Ammon's horn (tissue), 1 donor: ENCODE data around the gene IFNLR1.

ENCODE experiments used
- DNase-seq: peaks from one replicate; pipeline ENCODE4 v3.0.0-alpha.2; 2016; ENCODE audit warnings: low spot score

IFNLR1 gene

DNA sequence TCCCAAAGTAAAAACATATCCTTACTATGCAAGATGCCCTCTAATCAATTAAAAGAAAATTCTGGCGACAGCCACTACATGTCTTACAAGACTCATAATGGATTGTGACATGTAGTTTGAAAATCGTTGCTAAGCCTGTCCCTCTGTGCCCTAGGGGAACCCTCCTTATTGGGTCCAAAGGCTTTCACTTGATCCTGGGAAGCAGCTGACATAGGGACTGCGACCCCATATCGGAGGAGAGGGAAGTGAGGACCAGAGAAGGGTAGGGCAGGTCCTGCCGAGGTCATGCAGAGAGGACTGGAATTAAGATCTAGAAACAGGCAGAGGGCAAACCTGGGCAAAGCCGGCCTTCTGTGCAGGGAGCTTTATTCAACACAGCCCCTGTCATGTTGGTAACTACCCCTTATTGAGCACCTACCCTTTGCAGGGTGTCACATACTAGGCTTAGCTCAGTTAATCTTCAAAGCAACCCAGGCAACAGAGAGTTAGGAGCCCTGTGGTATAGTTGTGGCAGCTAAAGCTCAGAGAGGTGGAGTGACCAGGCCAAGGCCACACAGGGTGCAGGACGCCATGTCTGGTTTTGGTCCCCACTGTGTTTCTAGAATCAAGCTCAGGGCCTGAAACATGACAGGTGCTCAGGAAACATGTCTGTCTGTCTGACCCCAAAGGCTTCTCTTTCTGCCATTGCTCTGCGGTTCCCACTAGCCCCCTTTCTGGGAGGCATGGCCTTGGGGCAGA, 18.4 kb upstream of the IFNLR1 start:
- no peak for DNase-seq

DNA sequence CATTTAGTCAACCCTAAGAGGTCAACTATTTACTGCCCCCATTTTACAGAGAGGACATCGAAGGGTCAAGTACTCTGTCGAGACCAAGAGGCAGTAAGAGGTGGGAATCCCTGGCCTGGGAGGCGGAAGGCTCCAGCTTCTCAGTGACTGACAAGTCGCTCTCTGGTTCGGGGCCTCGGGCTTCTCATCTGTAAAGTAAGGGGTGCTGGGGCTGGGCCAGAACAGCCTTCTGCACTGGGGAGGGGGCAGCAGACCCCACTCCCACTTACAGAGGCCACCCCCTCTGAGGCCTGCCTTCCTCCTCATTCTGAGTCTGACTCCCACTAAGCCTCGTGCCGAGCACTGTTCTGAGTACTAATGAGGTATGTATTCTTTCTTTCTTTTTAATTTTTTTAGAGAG, 17.0 kb upstream of the IFNLR1 start:
- DNase-seq, result no peak

DNA sequence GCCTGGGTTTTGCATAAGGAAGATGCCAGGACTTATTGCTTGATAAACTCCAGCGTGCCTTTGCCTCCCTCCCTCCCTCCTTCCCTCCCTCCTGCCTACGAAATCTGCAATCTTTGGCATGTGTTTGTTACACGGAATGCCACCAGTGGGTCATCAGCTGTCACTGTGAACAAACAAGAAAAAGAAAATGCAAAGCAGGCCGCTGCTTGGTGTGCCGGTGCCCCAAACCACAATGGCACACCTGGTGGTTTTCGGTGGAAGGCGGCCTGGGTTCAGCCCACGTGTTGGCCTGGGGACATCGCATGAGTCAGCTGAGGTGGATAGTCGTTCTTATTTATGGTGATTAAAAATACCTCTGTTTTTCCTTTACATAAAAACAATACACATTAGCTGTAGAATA, 16.3 kb upstream of the IFNLR1 start:
- no peak for DNase-seq

DNA sequence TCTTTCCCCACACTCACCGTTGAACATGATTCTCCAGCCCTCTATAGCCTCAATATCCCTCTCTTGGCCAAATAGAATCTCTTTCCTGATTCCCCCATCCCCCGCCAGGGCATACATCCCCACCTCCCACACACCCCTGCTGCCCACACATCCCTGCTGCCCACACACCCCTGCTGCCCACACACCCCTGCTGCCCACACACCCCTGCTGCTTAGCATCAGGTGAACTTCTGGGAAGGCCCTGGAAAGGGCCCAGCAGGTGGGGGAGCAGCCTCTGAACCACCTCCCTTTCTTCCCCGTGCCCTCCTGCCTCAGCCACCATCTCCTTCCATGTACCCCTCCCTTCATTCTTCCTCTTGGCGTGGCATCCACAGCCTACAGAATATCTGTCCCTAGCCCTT, 15.9 kb upstream of the IFNLR1 start:
- no peak for DNase-seq

DNA sequence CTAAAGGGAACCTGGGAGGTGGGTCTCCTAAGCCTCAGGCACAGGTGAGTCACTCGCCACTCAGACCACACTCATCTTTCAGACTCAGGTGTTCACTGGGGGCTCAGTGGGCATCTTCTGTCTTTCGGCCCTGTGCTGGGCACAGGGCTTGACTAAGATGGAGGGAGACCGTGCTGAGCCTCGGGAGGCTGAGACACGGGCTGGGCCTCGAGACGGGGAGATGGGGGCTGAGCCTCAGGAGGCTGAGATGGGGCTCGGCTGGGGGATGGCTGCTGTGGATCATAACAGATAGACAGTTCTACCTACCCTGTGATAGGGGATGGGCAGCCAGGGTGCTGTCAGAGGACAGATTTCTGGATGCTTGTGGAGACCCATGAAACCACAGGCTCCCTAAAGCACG, 15.5 kb upstream of the IFNLR1 start:
- no peak for DNase-seq

DNA sequence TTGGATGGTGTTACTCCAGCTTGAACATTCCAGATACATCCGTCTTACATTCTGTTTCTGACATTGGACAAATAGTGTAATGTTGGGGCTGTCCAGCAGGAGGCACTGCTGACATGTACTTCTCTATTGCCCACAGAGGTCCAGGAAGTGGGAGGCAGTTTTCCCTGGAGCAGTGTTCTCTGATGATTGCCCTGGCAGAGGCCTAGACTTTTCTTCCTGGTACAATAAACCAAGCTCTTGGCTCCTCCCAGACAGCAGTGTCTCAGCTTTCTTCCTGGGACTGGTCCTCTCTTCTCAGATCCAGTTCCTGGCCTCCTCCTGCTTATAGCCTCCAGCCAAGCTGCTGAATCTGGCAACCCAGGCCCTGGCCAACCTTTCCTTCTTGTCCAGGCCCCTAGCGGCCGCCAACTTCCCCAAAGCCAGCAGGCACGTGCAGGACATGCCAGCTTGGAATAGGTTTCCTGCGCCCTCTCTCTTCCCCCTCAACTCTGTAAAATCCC, 14.9 kb upstream of the IFNLR1 start:
- DNase-seq, result peak; percentile 88

DNA sequence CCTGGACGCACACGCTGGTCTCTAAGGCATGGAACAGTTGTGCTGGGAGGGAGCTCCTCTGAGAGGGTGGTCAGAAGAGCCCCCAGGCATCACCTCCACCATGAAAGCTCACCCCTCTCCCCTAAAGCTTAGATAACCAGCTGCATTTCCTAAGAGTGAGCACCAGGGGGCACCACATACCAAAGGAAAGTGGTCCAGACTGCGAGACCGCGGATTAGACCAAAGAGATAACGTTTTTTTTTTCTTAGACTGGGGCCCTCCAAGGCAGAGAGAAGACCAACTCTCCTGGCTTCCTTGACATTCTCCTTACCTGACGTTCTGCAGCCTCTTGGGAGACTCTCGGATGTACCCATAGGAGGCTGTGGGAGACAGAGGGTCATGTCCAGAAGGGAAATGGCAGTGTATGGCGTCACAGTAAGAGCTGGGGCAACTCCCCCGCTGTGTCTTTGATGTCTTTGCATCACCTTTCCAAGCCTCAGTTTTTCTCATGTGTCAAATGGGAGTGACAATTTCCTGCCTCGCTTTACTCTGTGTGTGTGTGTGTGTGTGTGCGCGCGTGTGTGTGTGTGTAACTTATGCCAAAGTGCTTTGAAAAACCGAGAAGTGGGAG, 12.3 kb upstream of the IFNLR1 start:
- peak; percentile 79 for DNase-seq

DNA sequence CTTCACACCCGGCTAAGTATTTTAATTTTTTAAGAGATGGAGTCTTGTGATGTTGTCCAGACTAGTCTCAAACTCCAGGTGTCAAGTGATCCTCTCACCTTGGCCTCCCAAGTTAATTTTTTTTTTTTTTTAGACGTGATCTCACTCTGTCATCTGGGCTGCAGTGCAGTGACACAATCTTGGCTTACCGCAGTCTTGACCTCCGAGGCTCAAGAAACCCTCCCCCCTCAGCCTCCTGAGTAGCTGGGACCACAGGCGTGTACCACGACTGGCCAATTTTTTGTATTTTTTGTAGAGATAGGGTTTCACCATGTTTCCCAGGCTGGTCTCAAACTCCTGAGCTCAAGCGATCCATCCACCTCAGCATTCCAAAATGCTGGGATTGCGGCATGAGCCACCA, 11.7 kb upstream of the IFNLR1 start:
- DNase-seq, result no peak

DNA sequence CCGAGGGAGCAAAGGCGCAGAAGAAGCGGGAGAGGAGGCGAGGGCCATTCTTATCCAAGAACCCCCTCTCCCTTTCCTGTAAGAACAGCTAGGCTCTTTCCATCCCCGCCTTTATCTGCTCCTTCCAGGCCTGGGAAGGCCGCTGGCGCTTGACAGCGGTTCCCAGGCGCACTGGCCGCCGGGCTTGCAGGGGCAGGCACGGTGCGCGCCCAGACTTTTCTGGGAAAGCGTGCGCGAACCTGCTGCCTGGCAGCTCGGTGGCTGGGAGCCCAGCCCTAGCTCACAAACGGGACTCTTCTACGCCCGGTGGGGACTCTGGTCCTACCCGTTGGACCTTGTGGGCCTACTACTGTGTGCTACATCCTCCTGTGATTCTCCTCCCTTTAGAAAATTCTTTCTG, 8.8 kb upstream of the IFNLR1 start:
- DNase-seq, result no peak

DNA sequence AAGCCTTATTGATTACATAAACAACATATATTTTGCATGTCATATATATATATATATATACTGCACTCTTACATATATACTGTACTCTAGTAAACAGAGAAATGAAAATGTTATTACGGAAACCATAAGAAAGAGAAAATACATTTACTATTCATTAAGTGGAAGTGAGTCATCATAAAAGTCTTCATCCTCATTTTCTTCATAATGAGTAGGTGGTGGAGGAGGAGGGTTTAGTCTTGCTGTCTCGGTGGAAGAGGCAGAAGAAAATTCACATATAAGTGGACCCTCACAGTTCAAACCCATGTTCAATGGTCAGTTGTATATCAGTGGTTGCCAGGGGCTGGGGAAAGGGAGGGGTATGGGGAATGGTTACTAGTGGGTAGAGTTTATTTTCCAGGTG, 8.0 kb upstream of the IFNLR1 start:
- DNase-seq, result no peak

DNA sequence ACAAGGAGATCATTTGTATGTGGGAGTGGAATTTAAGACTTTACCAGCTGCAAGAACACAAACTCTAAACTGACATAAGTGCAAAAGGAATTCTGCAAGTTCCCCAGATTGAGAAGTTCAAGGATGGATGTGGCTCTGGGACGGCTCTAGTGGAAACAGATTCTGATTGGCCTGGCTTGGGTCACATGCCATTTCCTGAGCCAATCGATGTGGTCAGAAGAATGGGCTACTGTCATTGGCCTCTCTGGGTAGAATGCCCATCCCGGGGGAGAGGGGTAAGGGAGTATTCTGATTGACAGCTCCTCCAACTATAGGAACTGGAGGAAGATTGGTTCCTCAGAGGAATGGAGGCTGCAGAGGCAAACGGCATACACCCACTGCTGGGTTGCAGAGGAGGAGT, 6.0 kb upstream of the IFNLR1 start:
- DNase-seq, result no peak

DNA sequence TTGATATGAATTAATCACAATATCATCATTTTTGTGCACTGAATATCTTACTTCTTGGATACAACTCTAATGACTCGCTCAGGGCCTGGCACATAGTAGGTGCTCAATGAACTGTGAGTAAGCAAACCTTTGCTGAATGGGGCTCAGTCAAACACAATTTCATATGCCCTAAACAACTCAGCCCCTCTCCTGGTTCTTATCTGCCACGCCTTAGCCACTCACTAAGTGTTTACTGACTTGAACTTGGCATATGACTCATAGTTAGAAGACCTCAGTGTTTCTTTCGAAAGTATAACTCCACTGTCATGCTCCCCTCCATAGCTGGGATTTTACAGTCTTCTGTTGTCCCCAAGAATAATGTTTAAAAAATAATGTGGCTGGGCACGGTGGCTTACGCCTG, 4.8 kb upstream of the IFNLR1 start:
- no peak for DNase-seq

DNA sequence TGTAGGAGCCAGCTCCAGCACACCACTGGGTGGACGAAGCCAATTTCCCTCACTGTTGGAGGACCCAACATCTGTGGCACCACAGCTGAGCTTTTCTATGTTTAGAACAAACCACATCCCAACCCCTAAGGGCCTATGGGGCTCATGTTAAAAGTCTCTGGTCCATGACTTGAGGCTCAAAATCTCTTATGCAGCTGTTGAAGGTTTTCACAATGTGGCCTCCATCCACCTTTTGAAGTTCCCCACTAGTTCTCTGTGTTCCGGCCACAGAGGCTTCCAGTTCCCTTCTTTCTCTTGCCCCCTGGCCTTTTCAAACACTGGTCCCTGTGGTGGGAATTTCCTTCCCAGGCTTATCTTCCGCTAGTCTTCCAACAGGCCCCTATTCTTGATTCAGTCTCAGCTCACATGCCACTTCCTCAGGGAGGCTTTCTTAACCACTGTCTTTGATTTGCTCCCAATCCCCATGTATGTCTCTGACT, 3.9 kb upstream of the IFNLR1 start:
- no peak for DNase-seq

DNA sequence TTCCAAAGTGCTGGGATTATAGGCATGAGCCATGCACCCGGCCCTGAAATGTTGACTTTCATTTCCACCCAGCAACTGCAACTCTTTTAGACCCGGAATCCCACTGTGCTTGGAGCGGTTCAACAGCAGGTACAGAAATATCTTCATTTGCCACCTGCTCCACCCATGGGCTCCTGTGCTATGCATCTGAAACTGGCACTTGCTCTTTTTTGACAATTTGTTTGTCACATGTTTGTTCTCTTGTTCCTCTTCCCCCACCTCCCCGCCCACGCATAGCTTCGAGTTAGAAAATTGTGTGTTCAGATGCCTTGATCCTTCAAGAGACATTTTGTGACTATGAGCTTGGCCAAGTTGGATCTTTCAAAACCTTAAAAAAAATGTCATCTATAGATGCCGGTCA, 2.4 kb upstream of the IFNLR1 start:
- peak; percentile 59 for DNase-seq

DNA sequence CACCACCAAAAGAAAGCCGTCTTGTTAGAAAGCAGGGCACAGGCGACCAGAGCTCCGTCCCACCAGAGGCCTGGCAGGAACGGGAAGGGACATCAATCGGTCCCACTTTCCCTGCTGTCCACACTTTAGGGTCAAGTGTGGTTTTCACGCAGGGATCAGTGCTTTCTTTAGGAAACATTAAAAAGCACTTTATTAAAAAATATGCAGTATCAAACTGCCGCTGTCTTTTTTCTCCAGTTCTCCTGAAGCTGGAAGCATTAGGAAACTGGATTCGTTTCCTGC, 437 bp downstream of the IFNLR1 start:
- DNase-seq, result no peak

DNA sequence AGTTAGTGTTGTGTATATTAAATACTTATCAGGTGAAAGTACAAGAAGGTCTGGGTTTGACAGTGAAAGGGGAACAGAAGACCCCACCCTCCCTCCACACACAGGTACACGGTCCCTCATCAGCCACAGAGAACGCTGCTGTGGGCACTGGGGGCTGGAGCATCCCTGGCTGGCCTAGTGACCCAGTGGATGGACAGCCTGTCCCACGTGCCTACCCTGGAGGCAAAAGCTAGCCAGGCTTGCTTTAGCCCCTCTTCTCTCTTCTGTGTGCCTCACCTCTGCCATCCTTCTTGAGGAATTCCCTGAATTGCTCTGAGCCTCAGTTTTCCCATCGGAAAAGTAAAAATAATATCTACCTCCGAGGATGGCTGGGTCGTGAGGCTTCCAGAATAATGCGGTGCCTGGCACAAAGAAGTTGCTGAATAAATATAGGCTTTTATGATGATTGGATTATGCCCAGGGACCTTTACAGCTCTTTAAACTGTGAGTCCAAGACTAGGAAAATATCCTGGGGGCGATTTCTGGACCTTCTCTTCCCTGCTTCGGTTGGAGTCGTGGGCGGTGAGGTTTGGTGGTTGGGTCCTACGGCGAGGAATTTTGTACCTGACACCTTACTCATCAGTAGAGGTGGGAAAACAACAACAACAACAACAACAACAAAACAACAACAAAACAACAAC, 918 bp downstream of the IFNLR1 start:
- DNase-seq, result no peak

DNA sequence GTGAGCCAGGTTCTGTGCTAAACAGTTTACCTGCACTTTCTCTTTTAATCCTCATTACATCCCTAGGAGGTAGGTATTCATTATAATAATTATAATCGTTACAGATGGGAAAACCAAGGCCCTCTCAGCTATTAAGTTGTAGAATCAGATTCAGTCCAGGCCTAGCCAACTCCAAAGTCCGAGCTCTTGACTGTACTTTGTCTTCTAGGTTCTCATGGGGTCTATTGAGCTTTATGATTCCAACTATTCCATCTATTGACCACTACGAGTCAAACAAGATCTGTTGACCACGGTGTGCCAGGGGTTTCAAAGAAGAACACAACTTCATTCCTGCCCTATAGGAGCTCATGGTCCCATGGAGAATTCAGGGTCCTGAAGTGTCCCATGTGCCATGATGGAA, 2.0 kb downstream of the IFNLR1 start:
- DNase-seq, result no peak

DNA sequence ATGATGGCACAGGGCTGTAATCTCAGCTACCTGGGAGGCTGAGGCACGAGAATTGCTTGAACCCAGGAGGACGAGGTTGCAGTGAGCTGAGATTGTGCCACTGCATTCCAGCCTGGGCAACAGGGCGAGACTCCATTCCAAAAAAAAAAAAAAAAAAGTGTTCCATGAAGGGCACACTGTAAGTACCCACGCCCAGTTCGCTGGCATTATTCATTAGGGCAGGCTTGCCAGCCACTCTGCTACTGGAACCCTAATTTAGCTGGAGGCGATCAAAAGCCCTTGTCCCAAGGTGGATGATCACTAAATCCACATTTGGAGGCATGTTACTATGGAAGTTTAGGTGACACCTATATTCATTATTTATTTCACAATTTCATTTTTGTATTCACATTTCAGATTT, 5.0 kb downstream of the IFNLR1 start:
- no peak for DNase-seq

DNA sequence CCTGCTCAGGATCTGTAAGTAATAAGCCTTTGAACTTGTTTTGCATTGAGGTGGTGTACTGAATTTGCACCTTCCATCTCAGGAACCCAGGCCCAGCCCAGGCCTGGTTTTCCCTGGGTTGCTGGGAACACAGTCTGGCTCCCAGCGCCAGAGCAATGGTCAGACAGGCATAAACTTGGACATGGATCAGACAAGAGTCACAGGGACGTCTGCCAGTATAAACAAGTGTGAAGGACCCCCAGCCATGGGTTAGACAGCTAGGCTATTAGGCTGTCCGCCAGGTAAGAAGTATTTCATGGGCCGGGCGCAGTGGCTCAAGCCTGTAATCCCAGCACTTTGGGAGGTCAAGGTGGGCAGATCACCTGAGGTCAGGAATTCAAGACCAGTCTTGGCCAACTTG, 5.5 kb downstream of the IFNLR1 start:
- DNase-seq, result no peak

DNA sequence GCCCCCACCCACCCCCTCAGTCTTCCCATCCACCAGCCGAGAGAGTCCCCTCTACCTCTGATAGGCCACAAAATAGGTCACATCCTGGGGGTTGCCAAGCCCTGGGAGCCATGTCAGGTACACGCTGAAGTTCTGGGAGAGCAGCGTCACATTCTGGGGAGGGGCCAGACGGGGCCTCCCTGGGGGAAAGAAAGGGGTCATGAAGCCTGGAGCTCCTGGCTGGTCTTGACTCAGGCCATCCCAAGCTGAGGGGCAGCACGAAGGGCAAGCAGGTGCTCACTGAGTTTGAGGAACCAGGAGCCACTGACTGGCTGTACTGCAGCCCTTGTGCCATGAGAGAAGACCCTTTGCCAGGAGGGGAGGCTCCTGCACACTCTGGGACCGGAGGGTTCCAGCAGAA, 6.4 kb downstream of the IFNLR1 start:
- DNase-seq, result no peak

DNA sequence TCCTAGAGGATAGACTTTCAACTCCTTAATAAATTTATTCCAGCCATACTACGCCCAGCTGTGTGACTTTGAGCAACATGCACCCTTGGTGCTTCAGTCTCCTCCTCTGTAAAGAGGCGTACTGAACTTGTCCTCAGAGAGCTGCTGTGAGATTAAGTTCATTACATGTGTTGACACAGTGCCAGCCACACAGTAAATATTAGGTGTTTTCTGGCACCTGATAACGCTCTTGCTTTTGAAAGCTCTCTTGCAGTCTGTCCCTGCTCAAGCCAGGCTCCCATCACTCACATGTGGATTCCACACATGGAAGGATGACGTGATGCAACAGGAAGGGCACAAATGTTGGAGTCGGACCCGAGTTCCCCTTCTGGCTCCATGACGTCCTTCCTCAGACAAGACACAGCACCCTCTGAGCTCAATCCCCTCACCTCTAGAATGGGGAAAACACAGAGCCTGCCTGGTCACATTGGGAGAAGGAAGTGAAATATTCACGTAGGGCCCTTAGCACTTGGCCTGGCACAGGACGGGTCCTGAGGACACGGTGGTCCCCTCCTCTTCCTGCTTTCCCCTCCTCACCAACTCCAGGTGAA, 7.7 kb downstream of the IFNLR1 start:
- no peak for DNase-seq

DNA sequence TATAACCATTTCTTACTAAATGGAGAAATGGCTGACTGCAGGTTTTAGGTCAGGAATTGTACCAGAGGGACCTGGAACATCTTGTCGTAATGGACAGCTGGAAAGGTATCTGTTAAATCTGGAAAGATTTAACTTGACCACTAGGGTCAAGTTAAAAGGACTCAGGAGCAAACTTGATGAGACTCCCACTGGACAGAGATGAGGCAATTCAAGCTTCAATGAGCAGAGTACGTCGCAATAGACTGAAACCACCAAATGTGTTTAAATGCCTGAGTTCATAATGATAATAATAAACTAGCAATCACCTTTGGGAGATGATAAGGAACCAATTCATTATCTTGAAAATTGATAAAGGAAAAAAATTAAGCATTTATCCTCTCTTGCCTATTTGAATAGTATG, 8.7 kb downstream of the IFNLR1 start:
- no peak for DNase-seq

DNA sequence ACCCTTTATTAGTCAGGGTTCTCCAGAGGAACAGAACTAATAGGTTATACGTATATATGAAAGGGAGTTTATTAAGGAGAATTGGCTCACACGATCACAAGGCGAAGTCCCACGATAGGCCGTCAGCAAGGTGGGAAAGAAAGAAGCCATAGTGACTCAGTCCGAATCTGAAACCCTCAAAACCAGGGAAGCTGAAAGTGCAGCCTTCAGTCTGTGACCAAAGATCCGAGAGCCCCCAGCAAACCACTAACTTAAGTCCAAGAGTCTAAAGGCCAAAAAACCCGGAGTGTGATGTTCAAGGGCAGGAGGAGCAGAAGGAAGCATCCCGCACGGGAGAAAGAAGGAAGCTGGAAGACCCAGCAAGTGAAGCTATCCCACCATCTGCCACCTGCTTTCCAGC, 9.9 kb downstream of the IFNLR1 start:
- DNase-seq, result no peak
